ENCODE measurements around the gene CHRNA7.
"Not testable (repeated sequence)": the region's sequence is repeated elsewhere in the genome, so short reads cannot be mapped to it uniquely, and the experiment has no call there.

CHRNA7 gene

DNA sequence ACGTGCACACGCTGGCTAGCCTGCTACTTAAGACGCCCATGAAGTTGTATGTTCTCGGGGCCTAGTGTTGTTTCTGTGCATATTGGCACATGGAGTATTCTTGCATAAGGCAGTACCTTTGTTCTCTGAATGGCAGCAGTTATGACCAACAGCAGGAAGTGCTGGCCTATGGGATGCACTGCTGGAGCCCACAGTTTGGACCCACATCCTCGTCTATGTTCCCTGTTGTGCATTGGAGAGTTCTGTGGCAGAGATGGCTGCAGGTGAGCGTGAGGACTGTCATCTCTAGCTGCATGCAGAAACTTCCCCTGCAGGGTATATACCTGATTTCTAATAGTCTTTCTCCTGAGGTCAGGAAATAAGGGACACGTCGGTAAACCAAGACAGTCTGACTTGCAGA, 81.8 kb downstream of the CHRNA7 start:
- no peak overlapping the region for H3K4me3 ChIP-seq (ENCODE audit: low read length)
- DNase-seq (ENCODE audit: low read depth, low spot score), result no peak

DNA sequence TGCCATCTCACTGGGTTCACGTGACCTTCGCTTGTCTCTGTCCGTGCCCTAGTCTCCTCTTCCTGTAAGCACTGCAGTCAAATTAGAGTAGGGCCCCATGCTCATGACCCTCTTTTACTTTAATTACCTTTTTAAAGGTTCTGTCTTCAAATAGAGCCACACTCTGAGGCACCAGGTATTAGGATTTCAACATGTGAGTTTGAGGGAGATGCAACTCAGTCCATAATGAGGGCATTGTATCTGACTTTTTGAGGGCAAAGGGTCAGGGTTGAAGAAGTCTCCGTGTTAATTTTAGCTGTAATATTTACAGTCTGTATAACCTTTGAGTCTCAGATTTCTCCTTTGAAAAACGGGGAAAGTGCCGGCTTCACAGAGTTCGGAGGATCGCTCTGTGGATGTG, 82.9 kb downstream of the CHRNA7 start:
- no peak for DNase-seq (ENCODE audit: low read depth, low spot score)

DNA sequence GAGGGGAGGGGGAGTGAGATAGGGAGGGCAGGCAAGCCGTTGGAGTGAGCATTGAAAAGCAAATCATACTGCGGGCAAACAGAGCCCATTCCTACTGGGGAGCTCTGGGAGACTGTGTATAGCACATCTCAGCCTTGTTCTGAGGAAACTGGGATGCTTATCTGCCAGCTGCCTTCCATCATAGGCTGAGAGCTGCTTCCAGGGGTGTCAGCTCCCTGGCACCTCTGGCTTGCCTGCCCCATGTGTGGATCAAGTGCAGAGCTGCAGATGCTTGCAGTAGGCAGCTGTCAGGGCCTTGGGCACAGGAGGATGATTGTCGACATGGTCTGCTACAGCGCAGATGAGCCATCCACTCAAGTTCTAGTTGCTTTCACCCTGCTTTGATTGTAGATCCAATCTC, 86.8 kb downstream of the CHRNA7 start:
- DNase-seq (ENCODE audit: low read depth, low spot score), result no peak
- no peak overlapping the region for H3K4me3 ChIP-seq (ENCODE audit: low read length)

More for the DNA sequence above, 82.9 kb downstream of the CHRNA7 start:
- H3K4me3 ChIP-seq (ENCODE audit: low read length), result no peak overlapping the region

DNA sequence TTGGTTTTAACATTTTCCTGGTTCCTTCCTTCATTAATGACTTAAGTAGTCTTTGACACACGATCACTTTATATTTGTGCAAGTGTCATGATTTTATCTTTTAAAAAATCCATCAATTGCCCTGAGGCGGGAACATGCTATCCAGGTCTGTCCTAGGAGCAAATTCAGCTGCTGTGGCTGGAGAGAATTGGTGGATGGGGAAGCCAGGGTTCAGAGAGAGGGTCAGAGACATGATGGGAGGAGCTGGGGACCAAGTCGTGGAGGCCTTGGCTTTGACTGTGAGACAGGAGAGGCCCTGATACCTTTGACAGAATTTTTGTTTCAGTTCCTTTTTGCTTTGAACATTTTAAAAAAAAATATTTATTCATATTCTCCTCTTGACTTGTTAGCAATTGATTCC, 89.0 kb downstream of the CHRNA7 start:
- H3K4me3 ChIP-seq (ENCODE audit: low read length), result no peak overlapping the region
- DNase-seq (ENCODE audit: low read depth, low spot score), result no peak

DNA sequence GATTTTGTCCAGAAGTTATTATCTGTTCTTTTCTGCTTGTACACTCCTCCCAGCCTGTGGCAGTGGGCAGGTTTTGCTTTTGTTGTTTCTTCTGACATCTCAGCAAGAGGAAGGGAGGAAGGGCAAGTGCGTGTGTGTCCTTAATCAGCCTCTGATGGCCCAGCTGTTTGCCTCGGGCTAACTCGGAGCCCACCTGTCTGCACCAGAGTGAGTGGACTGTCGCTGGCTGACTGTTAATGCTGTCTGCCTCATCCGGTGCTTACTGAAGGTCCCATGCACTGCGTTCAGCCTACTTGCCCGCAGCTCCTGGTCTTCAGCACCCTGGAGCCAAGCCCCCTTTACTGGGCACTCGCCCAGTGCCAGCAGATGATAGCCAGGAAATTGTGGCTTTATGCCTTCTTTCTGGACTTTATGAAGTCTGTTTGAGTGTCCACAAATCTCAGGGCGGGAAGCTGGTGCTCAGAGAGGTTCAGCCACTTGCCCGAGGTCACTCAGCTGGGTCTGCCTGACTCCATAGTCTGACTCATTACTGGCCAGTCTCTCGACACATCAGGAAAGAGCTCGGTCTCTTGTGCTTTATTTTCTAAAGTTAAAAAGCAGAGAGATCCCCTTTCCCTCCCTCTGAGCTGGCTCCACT, 89.5 kb downstream of the CHRNA7 start:
- no peak overlapping the region for H3K4me3 ChIP-seq (ENCODE audit: low read length)
- DNase-seq (ENCODE audit: low read depth, low spot score), result no peak

DNA sequence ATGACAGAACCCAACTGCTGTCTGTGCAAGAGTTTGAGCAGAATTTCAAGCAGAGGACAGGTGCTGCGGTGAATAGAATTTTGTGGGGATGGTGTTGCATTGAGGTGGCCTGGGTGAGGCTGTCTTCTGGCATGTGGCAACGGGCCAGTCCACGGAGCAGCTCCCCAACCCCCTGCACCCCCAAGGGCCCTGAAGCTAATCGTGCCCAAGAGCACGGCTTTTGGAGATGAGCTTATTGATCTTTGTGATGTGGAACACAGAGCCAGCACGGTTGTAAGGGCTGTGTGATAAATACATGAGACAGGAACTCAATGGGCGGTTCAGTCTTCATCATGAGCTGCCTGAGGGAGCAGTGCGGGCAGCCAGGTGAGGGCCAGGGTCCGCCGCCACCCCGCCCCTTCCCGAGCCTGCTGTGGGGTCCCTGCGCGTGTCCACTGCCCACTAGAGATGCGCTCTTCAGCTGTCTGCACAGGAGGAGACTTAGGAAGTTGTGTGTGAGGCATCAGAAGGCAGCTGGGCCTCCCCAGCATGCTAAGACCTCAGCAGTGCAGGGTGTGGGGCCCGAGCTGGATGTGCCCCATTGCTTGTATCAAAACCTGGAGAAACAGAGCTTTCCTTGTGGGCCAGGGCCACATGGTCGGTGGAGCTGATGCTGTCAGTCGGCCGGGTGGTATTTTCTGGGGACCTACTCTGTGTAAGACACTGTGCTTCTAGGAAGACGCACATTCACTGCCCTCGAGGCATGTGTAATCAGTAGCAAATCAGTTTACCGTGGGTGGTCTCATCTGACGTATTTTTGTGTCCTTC, 90.5 kb downstream of the CHRNA7 start:
- H3K4me3 ChIP-seq (ENCODE audit: low read length), result no peak overlapping the region
- no peak for DNase-seq (ENCODE audit: low read depth, low spot score)

DNA sequence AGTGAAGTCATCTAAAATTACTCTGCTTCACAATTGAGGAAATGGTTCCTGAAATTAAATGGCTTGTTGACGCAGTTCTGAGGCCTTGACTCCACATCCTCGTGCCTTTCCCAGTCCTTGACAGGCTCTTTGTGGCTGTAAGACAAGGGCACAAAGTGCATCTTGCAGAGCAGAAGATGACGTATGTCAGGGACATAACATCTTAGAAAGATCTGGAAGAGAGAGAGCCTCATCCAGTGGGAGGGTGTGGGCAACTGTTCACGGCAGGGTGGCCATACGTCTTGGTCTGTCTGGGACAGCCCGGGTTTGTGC, 91.0 kb downstream of the CHRNA7 start:
- H3K4me3 ChIP-seq (ENCODE audit: low read length), result no peak overlapping the region
- no peak for DNase-seq (ENCODE audit: low read depth, low spot score)

DNA sequence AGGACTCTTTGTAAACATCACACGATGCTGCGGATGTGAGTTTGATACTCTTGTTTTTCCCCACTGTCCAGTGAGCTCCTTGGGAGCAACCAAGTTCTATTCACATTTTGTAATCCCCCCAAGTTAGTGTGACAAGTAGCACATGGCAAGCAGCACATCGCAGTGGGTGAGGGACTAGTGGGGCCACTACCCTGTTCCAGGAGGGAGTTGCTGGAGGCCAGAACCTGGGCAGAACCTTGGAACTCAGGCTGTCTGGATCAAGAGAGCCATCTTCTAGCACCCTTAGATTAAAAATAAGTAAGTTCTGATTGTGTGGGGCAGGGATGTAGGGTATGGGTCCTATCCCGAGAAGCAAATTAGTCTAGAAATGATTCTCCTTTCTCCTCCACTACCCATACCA, 91.7 kb downstream of the CHRNA7 start:
- H3K4me3 ChIP-seq (ENCODE audit: low read length), result no peak overlapping the region
- DNase-seq (ENCODE audit: low read depth, low spot score), result no peak

DNA sequence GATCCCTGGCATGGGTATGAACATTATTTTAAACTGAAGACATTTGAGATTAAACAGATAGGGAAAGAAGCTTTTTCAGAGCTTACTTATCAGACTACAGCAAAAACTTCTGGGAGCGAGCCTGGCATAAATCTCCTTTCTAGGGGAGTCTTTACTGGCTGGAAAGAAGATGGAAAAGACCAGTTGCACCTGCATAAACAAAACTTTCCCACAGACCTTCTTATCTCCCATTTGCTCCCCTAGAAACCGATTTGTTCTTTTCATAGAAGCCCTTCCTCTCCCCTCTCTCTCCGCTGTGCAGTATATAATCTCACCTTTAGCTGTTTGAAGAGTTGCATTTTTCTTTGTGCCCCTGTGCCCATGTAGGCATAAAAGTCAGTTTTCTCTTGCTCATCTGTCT, 93.2 kb downstream of the CHRNA7 start:
- H3K4me3 ChIP-seq (ENCODE audit: low read length), result no peak overlapping the region
- no peak for DNase-seq (ENCODE audit: low read depth, low spot score)

DNA sequence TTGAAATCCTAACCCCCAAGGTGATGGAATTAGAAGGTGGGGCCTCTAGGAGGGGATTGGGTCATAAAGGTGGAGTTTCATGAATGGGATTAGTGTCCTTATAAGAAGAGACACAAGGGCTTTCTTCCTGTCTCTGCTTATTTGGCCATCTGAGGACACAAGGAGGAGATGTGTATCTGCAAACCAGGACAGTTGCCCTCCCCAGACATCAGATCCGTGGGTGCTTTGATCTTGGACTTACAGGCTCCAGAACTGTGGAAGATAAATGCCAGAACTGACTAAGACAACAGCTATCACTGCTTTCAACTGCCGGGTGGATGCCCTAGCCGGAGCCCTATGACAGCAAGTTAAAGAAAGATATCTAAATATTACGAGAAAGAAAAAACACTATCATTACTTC, 94.4 kb downstream of the CHRNA7 start:
- H3K4me3 ChIP-seq (ENCODE audit: low read length), result no peak overlapping the region
- no peak for DNase-seq (ENCODE audit: low read depth, low spot score)

DNA sequence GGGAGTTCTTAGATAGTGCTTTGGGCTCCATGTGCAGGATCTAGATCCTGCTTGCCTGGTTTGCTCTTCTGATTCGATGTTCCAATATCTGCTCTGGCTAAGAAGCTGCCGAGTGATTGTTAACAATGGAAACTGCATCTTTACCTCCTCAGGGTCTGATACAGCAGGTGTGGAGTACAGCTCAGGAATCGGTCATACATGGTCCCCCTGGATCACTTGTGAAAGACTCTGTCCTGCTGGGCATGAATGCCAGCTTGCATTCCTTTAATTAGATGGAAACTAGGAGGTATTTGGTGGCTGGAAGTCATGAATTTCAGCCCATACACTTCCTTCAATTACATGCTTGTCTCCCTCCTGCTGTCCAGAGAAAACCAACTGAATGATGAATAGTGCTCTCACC, 95.3 kb downstream of the CHRNA7 start:
- DNase-seq (ENCODE audit: low read depth, low spot score), result no peak
- no peak overlapping the region for H3K4me3 ChIP-seq (ENCODE audit: low read length)

DNA sequence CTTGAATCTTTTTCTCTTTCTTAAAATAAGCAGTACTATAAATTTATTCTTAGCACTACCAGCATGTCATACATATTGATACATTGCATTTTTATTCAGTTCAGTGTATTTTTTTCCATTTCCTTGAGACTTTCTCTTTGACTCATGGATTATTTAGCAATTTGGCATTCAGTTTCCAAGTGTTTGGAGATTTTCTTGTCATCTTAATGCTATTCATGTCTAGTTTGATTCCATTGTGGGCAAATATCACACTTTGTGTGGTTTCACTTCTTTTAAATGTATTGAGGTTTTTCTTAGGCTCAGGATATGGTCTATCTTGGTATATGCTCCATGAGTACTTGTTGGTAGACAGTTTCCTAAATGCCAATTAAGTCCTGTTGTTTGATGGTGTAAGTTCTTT, 99.5 kb downstream of the CHRNA7 start:
- H3K4me3 ChIP-seq (ENCODE audit: low read length), result no peak overlapping the region
- DNase-seq (ENCODE audit: low read depth, low spot score), result no peak

DNA sequence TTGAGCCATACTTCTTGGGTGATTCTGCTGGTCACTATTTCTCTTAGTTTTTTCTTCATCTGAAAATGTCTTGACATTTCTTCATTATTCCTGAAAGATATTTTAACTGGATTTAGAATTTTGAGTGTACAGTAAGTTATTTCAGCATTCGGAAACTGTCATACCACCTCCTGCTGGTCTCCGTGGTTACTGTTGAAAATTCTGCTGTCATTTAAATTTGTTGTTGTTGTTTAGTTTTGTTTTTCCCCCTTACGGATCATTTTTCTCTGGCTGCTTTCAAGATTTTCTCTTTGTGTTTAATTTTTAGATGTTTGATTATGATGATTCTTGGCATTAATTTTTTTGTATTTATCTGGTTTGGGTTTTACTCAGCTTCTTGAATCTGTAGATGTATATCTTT, 100.5 kb downstream of the CHRNA7 start:
- no peak for DNase-seq (ENCODE audit: low read depth, low spot score)
- H3K4me3 ChIP-seq (ENCODE audit: low read length), result no peak overlapping the region

DNA sequence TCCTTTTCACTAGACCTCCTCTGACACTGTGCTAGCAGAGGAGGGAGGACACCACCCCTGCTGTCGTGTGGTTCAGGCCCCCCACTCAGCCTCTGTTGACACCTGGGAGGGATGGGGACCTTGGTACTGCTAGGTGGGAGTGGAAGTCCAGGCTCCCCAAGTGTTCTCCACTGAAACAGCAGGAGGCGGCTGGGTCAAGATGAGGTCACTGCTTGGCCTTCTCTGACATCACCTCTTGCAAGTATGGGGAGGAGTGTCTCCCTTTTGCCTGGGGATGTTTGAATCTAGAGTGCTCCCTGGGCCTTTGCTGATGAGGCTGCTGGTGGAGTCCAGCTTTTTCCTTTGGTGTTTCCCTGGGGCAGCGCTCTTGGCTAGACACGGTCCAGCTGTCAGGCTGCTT, 101.5 kb downstream of the CHRNA7 start:
- H3K4me3 ChIP-seq (ENCODE audit: low read length), result no peak overlapping the region
- no peak for DNase-seq (ENCODE audit: low read depth, low spot score)

DNA sequence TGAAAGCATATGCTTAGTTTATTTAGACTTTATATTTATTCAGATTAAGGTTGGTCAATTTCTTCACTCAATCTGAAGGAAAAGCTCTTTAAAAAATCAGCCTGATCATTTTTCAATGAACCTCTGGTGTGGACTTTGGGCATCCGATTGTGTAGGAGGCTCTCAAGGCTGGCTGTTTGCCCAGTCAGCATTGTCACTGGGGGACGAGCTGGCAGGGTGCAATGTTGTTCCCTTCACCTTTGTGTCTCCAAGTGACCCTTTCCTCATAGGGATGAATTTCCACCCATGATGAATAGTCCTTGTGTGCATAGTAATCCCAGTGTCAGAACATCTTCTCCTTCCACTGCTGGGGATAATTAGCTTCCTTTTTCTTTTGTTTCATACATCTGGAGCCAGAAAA, 102.5 kb downstream of the CHRNA7 start:
- no peak overlapping the region for H3K4me3 ChIP-seq (ENCODE audit: low read length)
- DNase-seq (ENCODE audit: low read depth, low spot score), result no peak

DNA sequence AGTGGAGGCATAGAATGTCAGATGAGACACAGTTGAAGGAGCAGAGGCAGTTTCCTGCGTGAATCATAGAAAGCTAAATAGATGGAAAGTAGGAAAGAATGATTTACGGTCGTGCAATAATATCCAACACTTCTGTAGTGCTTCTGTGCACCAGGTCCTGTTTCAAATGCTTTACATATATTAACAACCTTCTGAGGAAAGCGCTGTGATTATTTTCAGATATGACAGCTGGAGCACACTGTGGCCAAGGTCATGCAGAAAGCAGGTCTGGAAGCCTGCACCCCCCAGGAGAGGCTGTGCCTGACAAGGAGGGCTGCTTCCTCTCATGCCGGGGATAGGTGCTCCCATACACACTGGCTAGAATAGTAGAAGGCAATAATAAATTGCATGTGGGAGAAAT, 104.5 kb downstream of the CHRNA7 start:
- no peak overlapping the region for H3K4me3 ChIP-seq (ENCODE audit: low read length)
- DNase-seq (ENCODE audit: low read depth, low spot score), result no peak

DNA sequence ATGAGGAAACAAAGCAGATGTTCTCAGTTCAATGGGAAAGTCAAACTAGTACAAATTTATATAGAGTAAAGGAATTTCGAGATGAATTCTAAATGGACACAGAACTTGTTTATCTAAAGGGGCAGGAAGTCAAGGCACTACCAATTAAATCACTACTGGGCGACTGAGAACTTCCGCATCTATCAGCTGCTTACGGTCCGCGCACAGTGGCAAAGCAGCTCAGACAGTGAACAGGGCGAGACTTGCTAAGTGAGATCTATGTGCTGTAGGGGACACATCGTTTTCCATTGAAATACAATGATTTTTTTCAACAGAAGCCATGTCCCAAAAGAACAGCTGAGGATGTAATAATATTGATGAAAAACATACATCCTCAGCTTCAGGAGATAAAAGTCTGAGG, 105.0 kb downstream of the CHRNA7 start:
- no peak overlapping the region for H3K4me3 ChIP-seq (ENCODE audit: low read length)

DNA sequence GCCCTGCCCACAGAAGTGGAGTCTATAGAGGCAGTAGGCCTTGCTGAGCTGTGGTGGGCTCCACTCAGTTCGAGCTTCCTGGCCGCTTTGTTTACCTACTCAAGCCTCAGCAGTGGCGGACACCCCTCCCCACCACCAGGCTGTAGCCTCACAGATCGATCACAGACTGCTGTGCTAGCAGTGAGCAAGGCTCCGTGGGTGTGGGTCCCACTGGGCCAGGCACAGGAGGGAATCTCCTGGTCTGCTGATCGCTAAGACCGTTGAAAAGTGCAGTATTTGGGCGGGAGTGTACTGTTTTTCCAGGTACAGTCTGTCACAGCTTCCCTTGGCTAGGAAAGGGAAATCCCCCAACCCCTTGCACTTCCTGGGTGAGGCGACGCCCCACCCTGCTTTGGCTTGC, 115.2 kb downstream of the CHRNA7 start:
- not testable (repeated sequence) for DNase-seq (ENCODE audit: low read depth, low spot score); H3K4me3 ChIP-seq (ENCODE audit: low read length)

More for the DNA sequence above, 105.0 kb downstream of the CHRNA7 start:
- no peak for DNase-seq (ENCODE audit: low read depth, low spot score)

DNA sequence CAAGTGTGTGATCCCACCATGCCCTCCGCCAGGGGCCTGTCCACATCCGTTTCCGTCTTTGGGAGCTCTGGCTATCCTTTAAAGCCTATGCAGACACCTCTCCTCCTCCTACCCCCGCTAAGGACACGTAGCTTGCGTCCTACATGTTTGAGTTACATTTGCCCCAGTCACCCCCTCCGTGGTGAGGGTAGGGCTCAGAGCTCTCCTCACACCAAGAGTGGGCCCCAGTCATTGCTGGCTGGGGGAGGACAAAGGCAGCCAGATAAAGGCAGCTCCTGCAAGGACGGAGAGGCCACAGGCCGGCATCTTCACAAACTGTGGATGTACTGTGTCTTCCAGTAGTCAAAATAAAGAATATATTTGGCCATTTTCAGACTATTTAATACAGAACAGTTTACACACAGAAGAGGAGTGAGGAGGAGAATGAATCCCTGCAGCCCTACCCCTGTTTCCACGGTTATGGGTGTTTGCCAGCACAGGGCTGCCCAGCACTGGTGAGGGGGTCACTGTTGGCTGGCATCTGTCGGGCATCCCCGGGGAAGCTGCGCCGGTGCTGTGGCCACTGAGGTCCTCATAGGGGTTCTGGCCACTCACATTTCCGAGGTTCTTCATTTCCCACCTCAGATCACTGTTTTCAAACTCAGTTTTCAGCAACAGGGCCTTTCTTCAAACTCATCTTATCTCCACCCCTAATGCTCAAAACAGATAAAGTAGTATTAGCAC, 118.7 kb downstream of the CHRNA7 start:
- DNase-seq (ENCODE audit: low read depth, low spot score), result no peak
- no peak overlapping the region for H3K4me3 ChIP-seq (ENCODE audit: low read length)

DNA sequence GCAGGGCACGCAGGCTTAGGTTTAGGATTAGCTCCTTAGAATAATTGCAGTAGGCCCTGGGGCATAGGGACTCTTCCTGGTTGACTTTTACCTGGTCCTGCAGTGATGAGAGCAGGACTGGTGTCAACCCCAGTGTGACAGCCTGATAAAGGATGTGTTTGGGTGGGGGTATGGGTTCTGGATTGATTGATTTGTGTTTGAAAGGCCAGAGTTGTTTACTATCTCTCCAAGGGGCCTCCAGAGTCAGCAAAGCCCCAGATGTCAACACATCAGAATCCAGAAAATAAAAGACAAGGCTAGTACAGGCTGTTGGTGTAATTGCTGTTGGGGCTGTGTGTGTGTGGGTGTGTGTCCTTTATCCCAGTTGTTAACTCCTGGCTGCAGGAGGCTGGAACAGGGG, 122.3 kb downstream of the CHRNA7 start:
- DNase-seq (ENCODE audit: low read depth, low spot score), result no peak

More for the DNA sequence above, 122.3 kb downstream of the CHRNA7 start:
- no peak overlapping the region for H3K4me3 ChIP-seq (ENCODE audit: low read length)
